SH-SY5Y (cell line): ENCODE data around the gene PKIG.

Experiments
- GATA2 ChIP-seq: IDR thresholded peaks from 2 replicates; pipeline ENCODE4 v1.6.1; 2011; ENCODE audit warnings: mild to moderate bottlenecking, low read depth, low read length
- GATA3 ChIP-seq: IDR thresholded peaks from 2 replicates; pipeline ENCODE4 v1.6.1; 2011; ENCODE audit warnings: low read depth, mild to moderate bottlenecking, low read length, moderate library complexity

GRCh38 chr20:44621325-44621724 is 38.9 kb downstream of the PKIG start:
- TF ChIP-seq GATA3 (no peak), GATA2 (no peak)
